SU-DHL-6 (cell line): ENCODE data around the gene KITLG.

Experiments used
- CTCF ChIP-seq: fragments of 200-600 bp; sonication (generic); IDR thresholded peaks from one replicate; pipeline ENCODE4 v1.5.1; 2017; ENCODE audit warnings: antibody characterized with exemption, mild to moderate bottlenecking, low read length, moderate library complexity; ENCODE audit not compliant: insufficient read depth, poor library complexity, severe bottlenecking
- EZH2phosphoT487 ChIP-seq: fragments of 200-600 bp; sonication (generic), shearing (Covaris generic); conservative IDR thresholded peaks from 2 replicates; pipeline ENCODE4 v1.6.1; 2018; ENCODE audit warnings: mild to moderate bottlenecking, antibody characterized with exemption, low read length, moderate library complexity, mixed read lengths

GRCh38 chr12:88595697-88596096, 15.4 kb upstream of the KITLG start:
- TF ChIP-seq CTCF (no peak), EZH2phosphoT487 (no peak)
